Memory B cell (primary cell): ENCODE data around the gene SLC6A7.
"Not testable (repeated sequence)": the region's sequence is repeated elsewhere in the genome, so short reads cannot be mapped to it uniquely, and the experiment has no call there.

ENCODE experiments used
- ATAC-seq: fragments of 150-1000 bp; cut with Tn5 transposase; 2 replicates; pipeline ENCODE4 v1.10.0; 2021; ENCODE audit warnings: low read depth, mild to moderate bottlenecking, moderate library complexity
- DNase-seq, 2 donors: peaks; one replicate each; pipeline ENCODE4 v3.0.0; 2022; ENCODE audit warnings: low spot score in 2 of 2
- H3K27ac Mint-ChIP-seq: one replicate; pipeline ENCODE4 v1.8.0; 2022; ENCODE audit warnings: mild to moderate bottlenecking, moderate library complexity, mixed read lengths
- H3K27me3 Mint-ChIP-seq: one replicate; pipeline ENCODE4 v1.8.0; 2022; ENCODE audit warnings: mixed read lengths
- H3K36me3 Mint-ChIP-seq: one replicate; pipeline ENCODE4 v1.8.0; 2022; ENCODE audit warnings: mild to moderate bottlenecking, mixed read lengths
- H3K4me1 Mint-ChIP-seq: one replicate; pipeline ENCODE4 v1.8.0; 2022; ENCODE audit warnings: mixed read lengths
- H3K4me3 Mint-ChIP-seq: one replicate; pipeline ENCODE4 v1.8.0; 2022; ENCODE audit warnings: mild to moderate bottlenecking, moderate library complexity, mixed read lengths
- H3K9me3 Mint-ChIP-seq: one replicate; pipeline ENCODE4 v1.8.0; 2022; ENCODE audit warnings: mixed read lengths

The SLC6A7 gene

DNA sequence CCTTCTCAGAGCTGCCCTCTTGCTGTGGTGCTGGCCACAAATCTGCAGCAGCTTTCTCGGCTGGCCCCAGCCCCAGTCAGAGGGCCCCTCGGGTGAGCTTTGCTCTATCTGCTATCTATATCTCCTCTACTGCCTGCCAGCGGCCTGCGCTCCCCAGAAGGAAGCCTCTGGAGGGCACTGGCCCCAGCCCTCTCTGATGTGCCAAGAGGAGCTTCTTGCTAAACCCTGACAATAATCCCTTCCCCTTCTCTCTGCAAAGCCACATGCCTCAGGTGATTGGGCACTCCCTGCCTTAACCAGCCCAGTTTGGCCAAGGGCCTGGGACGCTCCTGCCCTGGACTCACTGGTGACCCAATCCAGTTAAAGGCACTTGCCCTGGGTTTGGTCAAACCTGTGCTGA, 57.0 kb downstream of the SLC6A7 start:
- H3K4me3 Mint-ChIP-seq = no peak overlapping the region
- H3K27me3 Mint-ChIP-seq = peaks cover 3% of the 10 kb centered on the region
- no peaks in the 10 kb centered on the region for H3K4me1 Mint-ChIP-seq
- DNase-seq (no peak), ATAC-seq (no peak)
- no peaks in the 10 kb centered on the region for H3K9me3 Mint-ChIP-seq
- H3K36me3 Mint-ChIP-seq = no peaks in the 10 kb centered on the region
- no peak overlapping the region for H3K27ac Mint-ChIP-seq

DNA sequence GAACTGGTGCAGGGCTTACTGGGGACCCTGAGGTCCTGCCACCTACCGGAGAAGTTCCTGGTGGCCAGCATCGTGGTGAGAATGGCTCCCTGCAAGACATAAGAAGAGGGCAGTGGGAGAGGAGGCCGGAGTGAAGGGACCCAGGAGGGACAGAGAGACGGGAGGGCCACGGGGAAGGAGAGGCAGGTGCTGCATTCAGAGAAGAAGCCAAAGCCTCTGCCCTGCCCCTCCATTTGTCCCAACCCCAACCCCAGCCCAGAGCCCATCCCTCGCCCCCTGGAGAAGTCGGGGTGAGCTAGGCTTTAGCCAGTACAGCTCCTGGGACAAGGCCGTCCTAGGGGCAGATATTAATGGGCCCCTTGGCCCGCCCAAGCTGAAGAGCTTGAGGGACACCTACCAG, 57.9 kb downstream of the SLC6A7 start:
- Mint-ChIP-seq H3K36me3 (no peaks in the 10 kb centered on the region), H3K27ac (no peak overlapping the region), H3K27me3 (peaks cover 3% of the 10 kb centered on the region), H3K9me3 (no peaks in the 10 kb centered on the region), H3K4me1 (no peaks in the 10 kb centered on the region), H3K4me3 (no peak overlapping the region)
- ATAC-seq (no peak), DNase-seq (no peak)

- H3K4me1 Mint-ChIP-seq, H3K4me3 Mint-ChIP-seq, H3K9me3 Mint-ChIP-seq, H3K36me3 Mint-ChIP-seq, H3K27ac Mint-ChIP-seq, DNase-seq, H3K27me3 Mint-ChIP-seq, ATAC-seq: not testable (repeated sequence)
Observed at GRCh38 chr5:150248493-150248892, 58.6 kb downstream of the SLC6A7 start.

DNA sequence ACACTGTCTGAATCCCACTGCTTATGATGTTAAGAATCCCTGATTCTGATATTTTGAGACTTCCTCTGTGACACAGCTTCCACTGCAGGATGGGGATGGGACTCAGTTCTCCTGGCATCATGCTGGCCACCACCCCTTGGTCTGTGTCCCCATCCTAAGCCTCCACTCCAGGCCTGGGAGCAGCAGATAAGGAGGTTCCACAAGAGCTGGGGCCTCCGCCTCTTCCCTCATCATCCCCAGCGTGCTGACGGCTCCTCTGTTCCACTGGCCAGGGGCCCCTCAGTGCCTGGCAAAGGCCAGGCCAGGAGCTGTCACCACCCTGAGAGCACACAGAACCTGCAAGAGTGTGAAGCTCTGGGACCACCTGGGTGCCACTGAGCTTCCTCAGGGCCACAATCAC, 59.1 kb downstream of the SLC6A7 start:
- Mint-ChIP-seq H3K4me3 (no peak overlapping the region), H3K4me1 (no peaks in the 10 kb centered on the region), H3K27me3 (peaks cover 4% of the 10 kb centered on the region), H3K27ac (no peak overlapping the region), H3K36me3 (no peaks in the 10 kb centered on the region), H3K9me3 (no peaks in the 10 kb centered on the region)
- no peak for DNase-seq
- no peak for ATAC-seq

DNA sequence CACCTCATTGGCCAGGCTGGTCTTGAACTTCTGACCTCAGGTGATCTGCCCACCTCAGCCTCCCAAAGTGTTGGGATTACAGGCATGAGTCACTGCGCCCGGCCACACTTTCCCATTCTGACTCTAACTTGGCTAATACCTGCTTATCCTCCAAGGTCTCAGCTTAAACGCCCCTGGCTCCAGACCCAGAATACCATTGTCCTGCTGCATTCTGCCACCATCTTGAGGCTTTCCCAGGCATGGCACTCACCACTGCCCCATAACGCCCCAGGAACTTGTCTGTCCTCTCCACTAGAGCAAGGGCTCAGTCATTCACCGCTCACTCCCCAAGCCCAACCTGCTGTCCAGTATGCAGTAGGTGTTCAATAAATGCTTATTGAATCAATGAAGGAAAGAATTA, 59.9 kb downstream of the SLC6A7 start:
- Mint-ChIP-seq H3K9me3 (no peaks in the 10 kb centered on the region), H3K4me1 (no peaks in the 10 kb centered on the region), H3K36me3 (no peaks in the 10 kb centered on the region), H3K27me3 (peaks cover 4% of the 10 kb centered on the region), H3K4me3 (no peak overlapping the region), H3K27ac (no peak overlapping the region)
- DNase-seq (no peak), ATAC-seq (no peak)

DNA sequence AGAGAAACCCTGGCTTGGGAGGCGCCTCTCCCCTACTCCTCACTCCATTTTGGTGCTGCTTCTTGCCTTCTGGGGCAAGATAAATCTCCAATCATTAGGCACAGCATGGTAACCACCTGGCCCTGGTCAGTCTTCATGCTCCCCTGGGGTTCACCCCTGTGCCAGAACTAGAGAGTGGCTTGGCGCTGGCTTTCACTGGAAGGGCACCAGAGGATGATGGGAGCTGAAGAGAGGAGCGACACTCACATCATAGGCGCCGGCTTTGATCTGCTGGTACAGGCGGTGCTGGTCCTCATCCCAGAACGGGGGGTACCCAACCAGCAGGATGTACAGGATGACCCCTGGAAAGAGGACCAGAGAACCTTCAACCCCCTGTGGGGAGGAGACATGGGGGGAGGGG, 61.6 kb downstream of the SLC6A7 start:
- Mint-ChIP-seq H3K4me3 (no peak overlapping the region), H3K9me3 (no peaks in the 10 kb centered on the region), H3K4me1 (no peaks in the 10 kb centered on the region), H3K27ac (no peak overlapping the region), H3K27me3 (peaks cover 3% of the 10 kb centered on the region), H3K36me3 (no peaks in the 10 kb centered on the region)
- DNase-seq (no peak), ATAC-seq (no peak)

DNA sequence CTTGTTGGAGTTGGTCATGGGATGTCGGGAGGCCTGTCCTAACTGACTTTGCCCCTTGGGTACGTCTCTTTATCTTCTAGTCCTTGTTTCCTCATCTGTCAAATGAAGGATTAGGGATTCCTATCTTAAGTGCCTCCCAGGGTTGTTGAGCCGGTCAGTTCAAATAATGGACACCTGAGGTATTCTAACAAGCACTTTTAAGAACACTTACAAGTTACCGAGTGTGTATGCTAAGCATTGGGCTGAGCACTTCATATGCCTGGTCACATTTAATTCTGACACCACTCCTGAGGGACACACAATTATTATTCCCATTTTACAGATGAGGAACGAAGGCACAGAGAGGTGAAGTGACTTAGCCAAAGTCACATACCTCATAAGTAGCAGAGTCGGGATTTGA, 62.6 kb downstream of the SLC6A7 start:
- no peak for DNase-seq
- Mint-ChIP-seq H3K27me3 (peaks cover 4% of the 10 kb centered on the region), H3K4me1 (no peaks in the 10 kb centered on the region), H3K27ac (no peak overlapping the region), H3K4me3 (no peak overlapping the region), H3K36me3 (no peaks in the 10 kb centered on the region), H3K9me3 (no peaks in the 10 kb centered on the region)
- no peak for ATAC-seq

DNA sequence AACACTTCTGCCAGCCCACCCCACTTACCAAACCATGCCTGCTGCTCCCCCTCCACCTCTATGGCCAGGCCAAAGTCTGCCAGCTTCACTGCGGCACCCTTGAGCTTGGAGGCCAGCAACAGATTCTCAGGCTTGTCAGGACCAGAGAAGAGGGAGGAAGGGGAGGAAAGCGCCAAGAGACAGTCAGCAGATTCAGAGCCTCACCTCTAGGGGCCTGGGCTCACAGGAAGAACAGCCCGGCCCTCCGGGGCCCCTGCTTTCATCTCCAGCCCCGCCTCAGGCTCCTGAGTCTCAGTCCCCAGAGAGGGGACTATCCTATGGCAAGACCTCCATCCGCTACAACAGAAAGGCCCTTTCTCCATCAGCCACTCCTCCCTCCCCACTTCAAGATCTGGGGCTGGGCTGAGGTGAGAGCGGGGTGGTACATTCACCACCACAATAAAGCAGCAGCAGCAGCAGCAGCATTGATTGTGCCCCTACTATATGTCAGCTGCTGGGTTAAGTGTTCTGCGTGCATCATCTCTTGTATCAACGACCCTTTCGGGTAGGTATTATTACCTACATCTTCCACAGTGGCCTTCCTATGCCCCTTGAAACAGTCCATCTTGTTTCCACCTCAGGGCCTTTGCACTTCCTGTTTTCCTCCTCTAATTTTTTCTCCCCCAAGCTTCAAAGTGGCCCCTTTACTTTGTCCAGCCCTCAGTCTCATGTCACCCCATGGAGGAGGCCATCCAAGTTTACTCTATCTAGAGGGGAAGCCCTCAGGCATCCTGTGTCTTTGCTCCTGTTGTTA, 63.8 kb downstream of the SLC6A7 start:
- Mint-ChIP-seq H3K27me3 (peaks cover 5% of the 10 kb centered on the region), H3K9me3 (no peaks in the 10 kb centered on the region), H3K36me3 (no peaks in the 10 kb centered on the region), H3K4me1 (no peaks in the 10 kb centered on the region), H3K27ac (no peak overlapping the region), H3K4me3 (no peak overlapping the region)
- DNase-seq (no peak), ATAC-seq (no peak)

- no peak overlapping the region for H3K27ac Mint-ChIP-seq
- ATAC-seq (no peak), DNase-seq (no peak)
- no peaks in the 10 kb centered on the region for H3K4me1 Mint-ChIP-seq
- peaks cover 6% of the 10 kb centered on the region for H3K27me3 Mint-ChIP-seq
- H3K36me3 Mint-ChIP-seq = no peaks in the 10 kb centered on the region
- H3K9me3 Mint-ChIP-seq = no peaks in the 10 kb centered on the region
- H3K4me3 Mint-ChIP-seq = no peak overlapping the region
Observed at GRCh38 chr5:150254363-150254762, 64.5 kb downstream of the SLC6A7 start.

GRCh38 chr5:150254774-150255173, 64.9 kb downstream of the SLC6A7 start:
- Mint-ChIP-seq H3K9me3 (no peaks in the 10 kb centered on the region), H3K4me1 (no peaks in the 10 kb centered on the region)
- DNase-seq = no peak

GRCh38 chr5:150255659-150256409, 66.0 kb downstream of the SLC6A7 start:
- H3K9me3 Mint-ChIP-seq = no peaks in the 10 kb centered on the region
- no peak overlapping the region for H3K4me3 Mint-ChIP-seq
- H3K27ac Mint-ChIP-seq = no peak overlapping the region
- no peaks in the 10 kb centered on the region for H3K4me1 Mint-ChIP-seq
- ATAC-seq (no peak), DNase-seq (no peak)
- peaks cover 6% of the 10 kb centered on the region for H3K27me3 Mint-ChIP-seq
- no peaks in the 10 kb centered on the region for H3K36me3 Mint-ChIP-seq

More at GRCh38 chr5:150254774-150255173, 64.9 kb downstream of the SLC6A7 start:
- H3K36me3 Mint-ChIP-seq = no peaks in the 10 kb centered on the region
- H3K27ac Mint-ChIP-seq = no peak overlapping the region
- no peak for ATAC-seq
- no peak overlapping the region for H3K4me3 Mint-ChIP-seq
- H3K27me3 Mint-ChIP-seq = peaks cover 6% of the 10 kb centered on the region

- Mint-ChIP-seq H3K36me3 (no peaks in the 10 kb centered on the region), H3K9me3 (no peaks in the 10 kb centered on the region), H3K27ac (no peak overlapping the region), H3K4me3 (no peak overlapping the region), H3K27me3 (peaks cover 6% of the 10 kb centered on the region), H3K4me1 (no peaks in the 10 kb centered on the region)
- no peak for ATAC-seq
- DNase-seq = no peak
Observed at GRCh38 chr5:150256410-150257064, 66.7 kb downstream of the SLC6A7 start.

- ATAC-seq = no peak
- no peaks in the 10 kb centered on the region for H3K9me3 Mint-ChIP-seq
- no peak for DNase-seq
- peaks cover 7% of the 10 kb centered on the region for H3K27me3 Mint-ChIP-seq
- H3K36me3 Mint-ChIP-seq = no peaks in the 10 kb centered on the region
- H3K27ac Mint-ChIP-seq = no peak overlapping the region
- H3K4me3 Mint-ChIP-seq = no peak overlapping the region
- no peaks in the 10 kb centered on the region for H3K4me1 Mint-ChIP-seq
Observed at GRCh38 chr5:150257424-150257823, 67.6 kb downstream of the SLC6A7 start.

- Mint-ChIP-seq H3K4me1 (no peaks in the 10 kb centered on the region), H3K9me3 (no peaks in the 10 kb centered on the region), H3K4me3 (no peak overlapping the region), H3K27me3 (peaks cover 8% of the 10 kb centered on the region), H3K27ac (no peak overlapping the region), H3K36me3 (no peaks in the 10 kb centered on the region)
- ATAC-seq (no peak), DNase-seq (no peak)
Observed at GRCh38 chr5:150258130-150258529, 68.3 kb downstream of the SLC6A7 start.
